Activated CD4-positive, alpha-beta T cell treated with anti-CD3 and anti-CD28 coated beads, Interleukin-2, Interleukin-4, amounts not matched to agents 100 ng/mL and 50 ng/mL, durations not matched to agents 16 hours and 8 hours (primary cell): ENCODE measurements around the gene CMPK1.

Source experiments
- DNase-seq: peaks from one replicate; pipeline ENCODE4 v3.0.0-alpha.2; 2020; ENCODE audit warnings: low spot score

The CMPK1 gene

GRCh38 chr1:47396671-47397196 is 63.1 kb downstream of the CMPK1 start:
- DNase-seq = no peak

- DNase-seq = no peak
Measured at GRCh38 chr1:47399138-47399845, 65.7 kb downstream of the CMPK1 start.

GRCh38 chr1:47399846-47400155 is 66.2 kb downstream of the CMPK1 start:
- no peak for DNase-seq

- DNase-seq = no peak
Measured at GRCh38 chr1:47401761-47402160, 68.2 kb downstream of the CMPK1 start.

GRCh38 chr1:47402591-47402990 is 69.0 kb downstream of the CMPK1 start:
- DNase-seq = no peak

GRCh38 chr1:47403321-47403910 is 69.8 kb downstream of the CMPK1 start:
- DNase-seq = no peak

GRCh38 chr1:47405697-47406096 is 72.1 kb downstream of the CMPK1 start:
- DNase-seq = no peak

- no peak for DNase-seq
Measured at GRCh38 chr1:47406966-47407365, 73.4 kb downstream of the CMPK1 start.

- DNase-seq = no peak
Measured at GRCh38 chr1:47407481-47407880, 73.9 kb downstream of the CMPK1 start.

GRCh38 chr1:47409311-47410067 is 75.9 kb downstream of the CMPK1 start:
- no peak for DNase-seq

GRCh38 chr1:47410068-47410455 is 76.5 kb downstream of the CMPK1 start:
- DNase-seq = no peak

GRCh38 chr1:47411436-47411835 is 77.8 kb downstream of the CMPK1 start:
- no peak for DNase-seq

- no peak for DNase-seq
Measured at GRCh38 chr1:47412437-47412836, 78.8 kb downstream of the CMPK1 start.

- DNase-seq = no peak
Measured at GRCh38 chr1:47415728-47416318, 82.2 kb downstream of the CMPK1 start, which contains the start of gene FOXE3. Gene FOXE3 (plus strand): TSS chr1:47416285. CDS start chr1:47416316, 31 bp downstream.

GRCh38 chr1:47416319-47417169 is 83.0 kb downstream of the CMPK1 start:
- DNase-seq = no peak

- no peak for DNase-seq
Measured at GRCh38 chr1:47417170-47418044, 83.8 kb downstream of the CMPK1 start.

- DNase-seq = no peak
Measured at GRCh38 chr1:47418122-47418521, 84.5 kb downstream of the CMPK1 start.

- DNase-seq = no peak
Measured at GRCh38 chr1:47418681-47419325, 85.2 kb downstream of the CMPK1 start.

GRCh38 chr1:47420547-47420946 is 87.0 kb downstream of the CMPK1 start:
- no peak for DNase-seq

GRCh38 chr1:47423872-47424271 is 90.3 kb downstream of the CMPK1 start:
- no peak for DNase-seq
